Loucy (cell line): ENCODE results near the gene NPTXR.

ENCODE experiments used
- EZH2phosphoT487 ChIP-seq: fragments of 200-600 bp; IDR thresholded peaks from 2 replicates; pipeline ENCODE4 v1.6.1; 2018; ENCODE audit warnings: antibody characterized with exemption, mild to moderate bottlenecking, moderate library complexity, borderline replicate concordance
- TF ChIP-seq, protein P1 (sequence below): fragments of 200-600 bp; sonication (generic); conservative IDR thresholded peaks from 2 replicates; pipeline ENCODE4 v1.5.1; 2014; ENCODE audit warnings: mild to moderate bottlenecking, antibody characterized with exemption, low read length

DNA sequence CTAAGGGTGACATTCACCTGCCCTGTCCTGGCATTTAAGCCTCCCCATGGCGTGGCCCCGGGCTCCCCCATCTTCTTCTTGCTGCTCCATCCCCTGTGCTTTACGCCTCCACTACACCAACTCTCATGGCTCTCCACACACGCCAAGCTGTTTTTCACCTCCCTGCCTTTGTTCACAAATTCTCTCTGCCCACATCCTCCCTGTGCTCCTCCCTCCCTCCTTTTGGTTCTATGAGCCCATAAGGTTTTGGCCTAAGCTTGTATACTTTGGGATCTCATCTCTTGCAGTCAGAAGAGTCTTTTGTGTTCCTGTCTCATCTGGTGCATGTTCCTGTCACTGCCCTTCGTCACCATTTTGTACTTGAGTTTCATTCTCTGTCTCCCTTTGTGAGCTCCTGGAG lies 45.3 kb downstream of the NPTXR start:
- TF ChIP-seq, protein P1, sequence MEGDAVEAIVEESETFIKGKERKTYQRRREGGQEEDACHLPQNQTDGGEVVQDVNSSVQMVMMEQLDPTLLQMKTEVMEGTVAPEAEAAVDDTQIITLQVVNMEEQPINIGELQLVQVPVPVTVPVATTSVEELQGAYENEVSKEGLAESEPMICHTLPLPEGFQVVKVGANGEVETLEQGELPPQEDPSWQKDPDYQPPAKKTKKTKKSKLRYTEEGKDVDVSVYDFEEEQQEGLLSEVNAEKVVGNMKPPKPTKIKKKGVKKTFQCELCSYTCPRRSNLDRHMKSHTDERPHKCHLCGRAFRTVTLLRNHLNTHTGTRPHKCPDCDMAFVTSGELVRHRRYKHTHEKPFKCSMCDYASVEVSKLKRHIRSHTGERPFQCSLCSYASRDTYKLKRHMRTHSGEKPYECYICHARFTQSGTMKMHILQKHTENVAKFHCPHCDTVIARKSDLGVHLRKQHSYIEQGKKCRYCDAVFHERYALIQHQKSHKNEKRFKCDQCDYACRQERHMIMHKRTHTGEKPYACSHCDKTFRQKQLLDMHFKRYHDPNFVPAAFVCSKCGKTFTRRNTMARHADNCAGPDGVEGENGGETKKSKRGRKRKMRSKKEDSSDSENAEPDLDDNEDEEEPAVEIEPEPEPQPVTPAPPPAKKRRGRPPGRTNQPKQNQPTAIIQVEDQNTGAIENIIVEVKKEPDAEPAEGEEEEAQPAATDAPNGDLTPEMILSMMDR, result no peak
- TF ChIP-seq EZH2phosphoT487, result no peak
